GM18505 (cell line): ENCODE data around the gene KCNQ5.

Experiments
- ATAC-seq: cut with Tn5 transposase; IDR thresholded peaks from one replicate; pipeline ENCODE4 v1.9.1; 2021; ENCODE audit not compliant: unreplicated experiment
- POLR2A ChIP-seq: IDR thresholded peaks from 4 replicates; pipeline ENCODE4 v1.6.1; 2011; ENCODE audit warnings: borderline replicate concordance; ENCODE audit not compliant: insufficient read depth, insufficient read length; ENCODE audit errors: extremely low read depth

Gene KCNQ5

GRCh38 chr6:72905705-72906478, 284.0 kb downstream of the KCNQ5 start:
- TF ChIP-seq POLR2A: no peak
- ATAC-seq: no peak

- no peak for ATAC-seq
Measured at GRCh38 chr6:72911463-72912155, 289.7 kb downstream of the KCNQ5 start.

GRCh38 chr6:72913797-72914196, 291.9 kb downstream of the KCNQ5 start:
- ATAC-seq: no peak
- no peak for TF ChIP-seq POLR2A

More at GRCh38 chr6:72911463-72912155, 289.7 kb downstream of the KCNQ5 start:
- no peak for TF ChIP-seq POLR2A

- ATAC-seq: no peak
- no peak for TF ChIP-seq POLR2A
Measured at GRCh38 chr6:72916298-72916697, 294.4 kb downstream of the KCNQ5 start.

- no peak for ATAC-seq
Measured at GRCh38 chr6:72916906-72917305, 295.0 kb downstream of the KCNQ5 start.

GRCh38 chr6:72922401-72922800, 300.5 kb downstream of the KCNQ5 start:
- TF ChIP-seq POLR2A: no peak
- no peak for ATAC-seq

More at GRCh38 chr6:72916906-72917305, 295.0 kb downstream of the KCNQ5 start:
- TF ChIP-seq POLR2A: no peak

GRCh38 chr6:72925136-72925535, 303.3 kb downstream of the KCNQ5 start:
- TF ChIP-seq POLR2A: no peak
- ATAC-seq: no peak

- no peak for ATAC-seq
- no peak for TF ChIP-seq POLR2A
Measured at GRCh38 chr6:72930556-72931132, 308.8 kb downstream of the KCNQ5 start.

GRCh38 chr6:72931325-72931887, 309.5 kb downstream of the KCNQ5 start:
- no peak for TF ChIP-seq POLR2A
- no peak for ATAC-seq

- no peak for ATAC-seq
- TF ChIP-seq POLR2A: no peak
Measured at GRCh38 chr6:72933233-72933632, 311.4 kb downstream of the KCNQ5 start.

GRCh38 chr6:72936766-72937559, 315.1 kb downstream of the KCNQ5 start:
- no peak for ATAC-seq
- TF ChIP-seq POLR2A: no peak

GRCh38 chr6:72938104-72938503, 316.2 kb downstream of the KCNQ5 start:
- TF ChIP-seq POLR2A: no peak
- no peak for ATAC-seq

- TF ChIP-seq POLR2A: no peak
- no peak for ATAC-seq
Measured at GRCh38 chr6:72939004-72939403, 317.1 kb downstream of the KCNQ5 start.

- ATAC-seq: no peak
- no peak for TF ChIP-seq POLR2A
Measured at GRCh38 chr6:72940265-72940664, 318.4 kb downstream of the KCNQ5 start.

GRCh38 chr6:72941263-72941662, 319.4 kb downstream of the KCNQ5 start:
- no peak for ATAC-seq
- TF ChIP-seq POLR2A: no peak
